ENCODE data around the gene DHRSX.

- no peak for TF ChIP-seq CTCF (IDR thresholded peaks at IDR 0.05; ENCODE audit: insufficient read depth, low read depth, low read length)
- no peak for TF ChIP-seq EZH2 (IDR thresholded peaks at IDR 0.05; ENCODE audit: insufficient read depth, low read length)
These were observed 3.1 kb upstream of the DHRSX start for GRCh38 chrX:2503591-2504500.
